Measurements from ENCODE around the gene F13A1. TPM values are rescaled to one million over a fixed set of nuclear protein-coding genes. Genes with fewer than 3 reads are reported as not detected.

F13A1 gene
- polyA plus RNA-seq (2013, experiment 1 of 2) = 1.3 TPM
- 1.9 TPM for polyA plus RNA-seq (2013, experiment 2 of 2)

- Histone ChIP-seq H3K27me3 (ENCODE audit: insufficient read depth, low read length) (peaks cover 33% of the 10 kb centered on the region), H3K36me3 (ENCODE audit: insufficient read depth, low read length) (no peaks in the 10 kb centered on the region), H3K9ac (ENCODE audit: low read depth, low read length) (0 out of 2 replicates have a peak within 1 kb of the TSS, but pooled peaks have one; percentile 25), H3K4me3 (ENCODE audit: low read length) (peak within 1 kb of the TSS; percentile 58), H3K27ac (ENCODE audit: low read depth, low read length) (no peak within 1 kb of the TSS), H3K4me1 (ENCODE audit: insufficient read depth, low read length) (peaks cover 8% of the 10 kb centered on the region; the same call in 1 of the 2 replicates), H3K9me3 (ENCODE audit: insufficient read depth, low read depth, low read length) (no peaks in the 10 kb centered on the region)
- WGBS = 2% methylated on average over 39 of the region's 39 CpGs
These were observed at the start of gene F13A1 for GRCh38 chr6:6319952-6320811. Gene F13A1, minus strand, starts transcription at chr6:6320662. Its CDS starts 1,998 bp downstream, at chr6:6318664.

DNA sequence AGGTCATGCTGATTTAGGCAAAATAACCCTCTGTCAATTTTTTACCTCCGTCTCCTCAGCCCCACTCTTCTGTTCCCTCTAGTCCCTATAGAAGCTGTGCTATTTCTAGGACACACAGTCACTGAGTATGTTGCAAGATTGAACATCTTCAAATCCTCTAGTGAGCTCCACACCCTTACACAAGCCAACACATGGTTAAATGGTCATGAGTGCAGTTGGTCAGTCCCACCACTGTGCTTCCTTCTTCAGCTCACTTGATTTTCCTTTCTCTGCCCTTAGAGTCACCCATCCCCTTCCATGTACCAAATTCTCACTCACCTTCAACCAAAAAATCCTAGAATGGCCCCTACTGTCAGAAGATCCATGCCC is 48.2 kb upstream of the F13A1 start:
- WGBS = 94% methylated on average over 1 of the region's 1 CpG
- Histone ChIP-seq H3K27ac (ENCODE audit: low read depth, low read length) (no peak overlapping the region), H3K4me1 (ENCODE audit: insufficient read depth, low read length) (no peaks in the 10 kb centered on the region), H3K9me3 (ENCODE audit: insufficient read depth, low read depth, low read length) (no peaks in the 10 kb centered on the region), H3K4me3 (ENCODE audit: low read length) (no peak overlapping the region), H3K36me3 (ENCODE audit: insufficient read depth, low read length) (no peaks in the 10 kb centered on the region), H3K9ac (ENCODE audit: low read depth, low read length) (no peak overlapping the region), H3K27me3 (ENCODE audit: insufficient read depth, low read length) (no peaks in the 10 kb centered on the region)

GRCh38 chr6:6368040-6368683 is 47.7 kb upstream of the F13A1 start:
- H3K27me3 ChIP-seq (ENCODE audit: insufficient read depth, low read length) = no peaks in the 10 kb centered on the region
- H3K9me3 ChIP-seq (ENCODE audit: insufficient read depth, low read depth, low read length) = no peaks in the 10 kb centered on the region
- 100% methylated on average over 2 of the region's 3 CpGs for WGBS
- no peak overlapping the region for H3K9ac ChIP-seq (ENCODE audit: low read depth, low read length)
- H3K4me1 ChIP-seq (ENCODE audit: insufficient read depth, low read length) = no peaks in the 10 kb centered on the region
- H3K27ac ChIP-seq (ENCODE audit: low read depth, low read length) = no peak overlapping the region
- H3K36me3 ChIP-seq (ENCODE audit: insufficient read depth, low read length) = no peaks in the 10 kb centered on the region
- H3K4me3 ChIP-seq (ENCODE audit: low read length) = no peak overlapping the region

GRCh38 chr6:6366803-6367202 is 46.3 kb upstream of the F13A1 start:
- no peaks in the 10 kb centered on the region for H3K36me3 ChIP-seq (ENCODE audit: insufficient read depth, low read length)
- no peak overlapping the region for H3K4me3 ChIP-seq (ENCODE audit: low read length)
- H3K9me3 ChIP-seq (ENCODE audit: insufficient read depth, low read depth, low read length) = no peaks in the 10 kb centered on the region
- H3K4me1 ChIP-seq (ENCODE audit: insufficient read depth, low read length) = peaks cover 6% of the 10 kb centered on the region
- no peak overlapping the region for H3K9ac ChIP-seq (ENCODE audit: low read depth, low read length)
- H3K27me3 ChIP-seq (ENCODE audit: insufficient read depth, low read length) = no peaks in the 10 kb centered on the region
- no peak overlapping the region for H3K27ac ChIP-seq (ENCODE audit: low read depth, low read length)
- 89% methylated on average over 8 of the region's 8 CpGs for WGBS

DNA sequence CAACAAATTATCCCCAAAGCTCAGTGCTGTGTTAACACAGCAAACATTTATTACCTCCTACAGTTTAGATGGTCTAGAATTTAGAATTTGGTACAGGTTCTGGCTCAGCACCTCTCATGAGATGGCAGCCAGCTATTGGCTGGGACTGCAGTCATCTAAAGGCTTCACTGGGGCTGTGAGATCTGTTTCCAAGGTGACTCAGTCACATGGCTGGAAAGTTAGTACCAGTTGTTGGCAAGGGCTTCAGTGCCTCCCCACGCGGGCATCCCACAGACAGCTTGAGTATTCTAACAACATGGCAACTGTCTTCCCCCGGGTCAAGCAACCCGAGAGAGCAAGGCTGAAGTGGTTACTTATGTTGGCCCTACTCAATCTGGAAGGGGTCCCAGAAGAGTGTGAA is 44.8 kb upstream of the F13A1 start:
- Histone ChIP-seq H3K27ac (ENCODE audit: low read depth, low read length) (no peak overlapping the region), H3K36me3 (ENCODE audit: insufficient read depth, low read length) (no peaks in the 10 kb centered on the region), H3K27me3 (ENCODE audit: insufficient read depth, low read length) (no peaks in the 10 kb centered on the region), H3K4me3 (ENCODE audit: low read length) (no peak overlapping the region), H3K9me3 (ENCODE audit: insufficient read depth, low read depth, low read length) (no peaks in the 10 kb centered on the region), H3K9ac (ENCODE audit: low read depth, low read length) (no peak overlapping the region), H3K4me1 (ENCODE audit: insufficient read depth, low read length) (peaks cover 7% of the 10 kb centered on the region)
- WGBS = 94% methylated on average over 4 of the region's 4 CpGs

DNA sequence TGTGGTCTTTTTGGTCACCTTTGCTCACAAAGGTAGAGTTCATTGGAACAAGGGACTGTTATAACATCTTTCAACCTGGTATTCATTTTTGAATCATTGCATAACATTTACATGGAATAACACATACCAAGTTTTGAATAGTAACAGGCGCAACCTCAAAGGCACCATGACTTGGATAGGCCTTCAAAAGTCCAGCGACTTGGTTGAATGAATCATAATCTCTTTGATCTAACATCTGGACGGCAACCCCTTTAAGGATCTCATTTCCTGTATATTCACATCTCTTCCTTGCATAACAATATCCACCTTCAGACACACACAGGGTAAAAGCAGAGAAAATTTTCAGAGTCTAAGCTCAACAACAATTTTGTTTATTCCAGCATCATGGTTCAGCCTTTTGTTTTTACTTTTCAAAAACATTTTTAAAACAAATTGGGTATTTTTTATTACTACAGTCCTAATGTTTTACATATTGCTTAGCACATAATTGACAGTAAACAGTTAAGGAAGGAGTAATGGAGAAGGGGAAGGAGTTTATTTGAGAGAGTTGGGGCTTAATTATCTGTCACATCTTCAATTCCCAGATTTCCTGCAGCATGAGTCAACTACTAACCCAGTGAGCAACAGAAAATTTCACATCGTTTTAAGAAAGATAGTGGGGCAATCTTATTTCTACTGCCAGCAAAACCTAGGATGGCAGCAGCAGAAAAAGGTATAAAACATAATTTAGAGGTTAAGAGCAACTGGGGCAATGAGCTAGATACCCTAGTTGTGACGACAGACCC is 41.8 kb upstream of the F13A1 start:
- H3K36me3 ChIP-seq (ENCODE audit: insufficient read depth, low read length) = no peaks in the 10 kb centered on the region
- no peak overlapping the region for H3K27ac ChIP-seq (ENCODE audit: low read depth, low read length)
- H3K4me3 ChIP-seq (ENCODE audit: low read length) = no peak overlapping the region
- no peak overlapping the region for H3K9ac ChIP-seq (ENCODE audit: low read depth, low read length)
- 80% methylated on average over 5 of the region's 5 CpGs for WGBS
- no peaks in the 10 kb centered on the region for H3K9me3 ChIP-seq (ENCODE audit: insufficient read depth, low read depth, low read length)
- H3K4me1 ChIP-seq (ENCODE audit: insufficient read depth, low read length) = peaks cover 7% of the 10 kb centered on the region
- no peaks in the 10 kb centered on the region for H3K27me3 ChIP-seq (ENCODE audit: insufficient read depth, low read length)

- no peak overlapping the region for H3K4me3 ChIP-seq (ENCODE audit: low read length)
- no peaks in the 10 kb centered on the region for H3K9me3 ChIP-seq (ENCODE audit: insufficient read depth, low read depth, low read length)
- H3K4me1 ChIP-seq (ENCODE audit: insufficient read depth, low read length) = peaks cover 7% of the 10 kb centered on the region
- no peak overlapping the region for H3K9ac ChIP-seq (ENCODE audit: low read depth, low read length)
- no peak overlapping the region for H3K27ac ChIP-seq (ENCODE audit: low read depth, low read length)
- no peaks in the 10 kb centered on the region for H3K36me3 ChIP-seq (ENCODE audit: insufficient read depth, low read length)
- WGBS = 100% methylated on average over 3 of the region's 3 CpGs
- H3K27me3 ChIP-seq (ENCODE audit: insufficient read depth, low read length) = no peaks in the 10 kb centered on the region
These were observed 37.1 kb upstream of the F13A1 start for GRCh38 chr6:6357530-6357929.

DNA sequence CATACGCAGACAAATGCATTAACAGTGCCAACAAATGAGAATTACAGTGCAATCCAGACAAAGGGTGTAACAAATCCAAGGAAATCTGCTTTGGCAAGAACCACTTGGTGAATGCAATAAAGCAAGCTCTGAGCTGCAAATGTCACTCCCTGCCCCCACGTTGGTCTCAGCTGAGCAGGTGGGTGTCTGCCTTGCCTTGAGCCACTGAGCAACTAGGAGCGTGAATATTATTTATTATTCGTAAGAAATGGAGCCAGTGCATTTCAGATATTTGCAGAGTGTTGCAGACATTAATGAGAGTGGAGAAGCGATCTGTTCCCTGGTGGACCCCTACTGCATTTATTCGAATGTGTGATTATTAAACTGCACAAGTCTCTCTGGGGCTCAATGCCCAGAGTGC is 36.6 kb upstream of the F13A1 start:
- no peak overlapping the region for H3K27ac ChIP-seq (ENCODE audit: low read depth, low read length)
- H3K4me1 ChIP-seq (ENCODE audit: insufficient read depth, low read length) = peaks cover 3% of the 10 kb centered on the region
- H3K36me3 ChIP-seq (ENCODE audit: insufficient read depth, low read length) = no peaks in the 10 kb centered on the region
- no peaks in the 10 kb centered on the region for H3K9me3 ChIP-seq (ENCODE audit: insufficient read depth, low read depth, low read length)
- WGBS = 78% methylated on average over 6 of the region's 6 CpGs
- no peaks in the 10 kb centered on the region for H3K27me3 ChIP-seq (ENCODE audit: insufficient read depth, low read length)
- no peak overlapping the region for H3K4me3 ChIP-seq (ENCODE audit: low read length)
- no peak overlapping the region for H3K9ac ChIP-seq (ENCODE audit: low read depth, low read length)

- no peak overlapping the region for H3K27ac ChIP-seq (ENCODE audit: low read depth, low read length)
- H3K36me3 ChIP-seq (ENCODE audit: insufficient read depth, low read length) = no peaks in the 10 kb centered on the region
- no peaks in the 10 kb centered on the region for H3K9me3 ChIP-seq (ENCODE audit: insufficient read depth, low read depth, low read length)
- no peaks in the 10 kb centered on the region for H3K4me1 ChIP-seq (ENCODE audit: insufficient read depth, low read length)
- H3K9ac ChIP-seq (ENCODE audit: low read depth, low read length) = no peak overlapping the region
- no peak overlapping the region for H3K4me3 ChIP-seq (ENCODE audit: low read length)
- H3K27me3 ChIP-seq (ENCODE audit: insufficient read depth, low read length) = no peaks in the 10 kb centered on the region
- WGBS = 96% methylated on average over 6 of the region's 6 CpGs
These were observed 32.3 kb upstream of the F13A1 start for GRCh38 chr6:6352772-6353171.

DNA sequence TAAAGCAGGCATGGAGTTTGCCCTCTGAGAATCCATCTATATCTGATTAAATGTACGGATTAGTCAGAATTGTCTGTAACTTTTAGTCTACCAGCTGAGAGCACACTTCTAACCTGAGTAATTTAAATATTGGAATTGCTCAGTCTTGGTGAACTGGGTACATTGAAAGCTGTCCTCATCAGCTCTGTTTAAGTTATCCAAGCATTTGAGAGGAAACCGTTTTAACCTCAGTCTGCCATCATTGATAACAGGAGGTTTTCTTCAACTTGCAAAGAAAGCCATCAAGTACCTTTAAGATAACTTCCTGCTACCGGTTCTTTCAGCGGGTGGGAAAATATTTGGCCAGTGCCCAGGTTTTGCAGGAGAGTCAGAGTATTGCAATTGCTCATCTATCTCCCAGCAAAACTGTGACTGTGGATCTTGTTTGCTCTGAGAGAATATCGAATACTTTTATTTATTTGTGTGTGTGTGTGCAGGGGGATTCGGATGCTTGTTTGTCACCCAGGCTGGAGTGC is 31.1 kb upstream of the F13A1 start:
- Histone ChIP-seq H3K4me3 (ENCODE audit: low read length) (no peak overlapping the region), H3K27me3 (ENCODE audit: insufficient read depth, low read length) (no peaks in the 10 kb centered on the region), H3K9ac (ENCODE audit: low read depth, low read length) (no peak overlapping the region), H3K4me1 (ENCODE audit: insufficient read depth, low read length) (no peaks in the 10 kb centered on the region), H3K9me3 (ENCODE audit: insufficient read depth, low read depth, low read length) (no peaks in the 10 kb centered on the region), H3K36me3 (ENCODE audit: insufficient read depth, low read length) (no peaks in the 10 kb centered on the region), H3K27ac (ENCODE audit: low read depth, low read length) (no peak overlapping the region)
- 90% methylated on average over 6 of the region's 6 CpGs for WGBS

DNA sequence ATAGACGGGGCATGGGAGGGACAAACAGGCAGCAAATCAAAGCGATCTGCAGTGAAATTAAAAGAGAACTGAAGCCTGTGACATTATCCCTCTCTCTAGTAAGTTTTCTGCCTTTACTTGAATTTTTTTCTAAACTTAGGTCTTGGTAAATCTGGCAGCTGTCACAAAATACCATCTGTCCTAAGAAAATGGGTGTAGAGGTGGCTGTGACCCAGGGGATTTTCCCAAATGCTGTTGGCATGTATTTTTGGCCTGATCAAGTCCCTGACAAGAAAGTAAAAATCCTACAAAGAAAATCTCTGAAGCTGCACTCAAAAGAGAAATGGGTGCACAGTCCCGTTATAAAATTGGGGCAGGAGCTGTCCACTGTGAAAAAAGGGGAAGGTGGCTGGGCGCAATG is 30.2 kb upstream of the F13A1 start:
- no peaks in the 10 kb centered on the region for H3K9me3 ChIP-seq (ENCODE audit: insufficient read depth, low read depth, low read length)
- no peaks in the 10 kb centered on the region for H3K27me3 ChIP-seq (ENCODE audit: insufficient read depth, low read length)
- H3K9ac ChIP-seq (ENCODE audit: low read depth, low read length) = no peak overlapping the region
- H3K4me3 ChIP-seq (ENCODE audit: low read length) = no peak overlapping the region
- WGBS = 95% methylated on average over 4 of the region's 4 CpGs
- H3K4me1 ChIP-seq (ENCODE audit: insufficient read depth, low read length) = no peaks in the 10 kb centered on the region
- H3K27ac ChIP-seq (ENCODE audit: low read depth, low read length) = no peak overlapping the region
- no peaks in the 10 kb centered on the region for H3K36me3 ChIP-seq (ENCODE audit: insufficient read depth, low read length)
